RWPE2 (cell line): ENCODE results near the gene EFNA2.
"Not testable (repeated sequence)": the region's sequence is repeated elsewhere in the genome, so short reads cannot be mapped to it uniquely, and the experiment has no call there.

ENCODE experiments used
- ATAC-seq: fragments of 200-7000 bp; cut with Tn5 transposase; 3 replicates; pipeline ENCODE4 v1.9.1; 2021; ENCODE audit warnings: low read depth
- DNase-seq: peaks from one replicate; pipeline ENCODE4 v3.0.0-alpha.2; 2020; ENCODE audit warnings: low spot score
- H3K27ac ChIP-seq: fragments of 450-650 bp; 2 replicates; pipeline ENCODE4 v1.5.1; 2017; ENCODE audit warnings: mild to moderate bottlenecking; ENCODE audit not compliant: poor library complexity, severe bottlenecking
- H3K27me3 ChIP-seq: fragments of 250-450 bp; sonication (Bioruptor Pico); 2 replicates; pipeline ENCODE4 v1.5.1; 2021; ENCODE audit warnings: mild to moderate bottlenecking, moderate library complexity; ENCODE audit not compliant: insufficient read depth, poor library complexity, severe bottlenecking
- H3K36me3 ChIP-seq: fragments of 250-450 bp; sonication (Bioruptor Pico); 2 replicates; pipeline ENCODE4 v1.5.1; 2020; ENCODE audit warnings: low read depth, mild to moderate bottlenecking, moderate library complexity
- H3K4me1 ChIP-seq: fragments of 250-450 bp; sonication (Bioruptor Pico); 2 replicates; pipeline ENCODE4 v1.5.1; 2021; ENCODE audit warnings: mild to moderate bottlenecking, moderate library complexity; ENCODE audit not compliant: insufficient read depth, poor library complexity, severe bottlenecking
- H3K4me3 ChIP-seq: fragments of 250-450 bp; sonication (Bioruptor Pico); 2 replicates; pipeline ENCODE4 v1.5.1; 2021; ENCODE audit warnings: mild to moderate bottlenecking, moderate library complexity; ENCODE audit not compliant: severe bottlenecking
- H3K9me3 ChIP-seq: fragments of 250-450 bp; sonication (Bioruptor Pico); 2 replicates; pipeline ENCODE4 v1.5.1; 2021; ENCODE audit warnings: mild to moderate bottlenecking, moderate library complexity; ENCODE audit not compliant: severe bottlenecking
- TF ChIP-seq, protein P1 (sequence below): fragments of 450-650 bp; IDR thresholded peaks from one replicate; pipeline ENCODE4 v1.5.1; 2017; ENCODE audit warnings: mild to moderate bottlenecking, moderate library complexity; ENCODE audit not compliant: poor library complexity, severe bottlenecking

Gene EFNA2

DNA sequence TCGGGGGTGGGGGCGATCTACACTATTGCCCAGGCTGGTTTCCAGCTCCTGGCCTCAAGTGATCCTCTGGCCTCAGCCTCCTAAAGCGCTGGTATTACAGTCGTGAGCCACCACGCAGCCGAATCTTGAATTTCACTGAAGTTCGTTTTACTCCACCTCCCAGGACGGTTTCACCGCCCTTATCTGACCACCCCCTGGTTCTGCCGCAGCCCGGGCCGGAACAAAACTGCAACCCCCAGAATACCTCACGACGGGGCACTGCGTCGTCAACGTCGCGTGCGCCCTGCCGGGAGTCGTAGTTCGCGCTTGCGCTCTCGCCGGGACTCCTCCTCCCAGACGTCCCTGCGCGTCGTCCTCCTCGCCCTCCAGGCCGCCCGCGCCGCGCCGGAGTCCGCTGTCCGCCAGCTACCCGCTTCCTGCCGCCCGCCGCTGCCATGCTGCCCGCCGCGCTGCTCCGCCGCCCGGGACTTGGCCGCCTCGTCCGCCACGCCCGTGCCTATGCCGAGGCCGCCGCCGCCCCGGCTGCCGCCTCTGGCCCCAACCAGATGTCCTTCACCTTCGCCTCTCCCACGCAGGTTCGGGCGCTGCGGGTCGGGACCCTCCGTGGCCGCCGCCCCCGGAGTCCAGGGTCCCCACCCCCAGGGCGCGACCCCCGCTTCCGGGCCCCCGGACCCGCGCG, 44.1 kb upstream of the EFNA2 start, which contains the start of gene ATP5F1D:
ATP5F1D (plus strand) TSS at position 335 of the 679 bp plus-strand sequence; CDS start at position 435, 100 bp downstream.
- TF ChIP-seq, protein P1, sequence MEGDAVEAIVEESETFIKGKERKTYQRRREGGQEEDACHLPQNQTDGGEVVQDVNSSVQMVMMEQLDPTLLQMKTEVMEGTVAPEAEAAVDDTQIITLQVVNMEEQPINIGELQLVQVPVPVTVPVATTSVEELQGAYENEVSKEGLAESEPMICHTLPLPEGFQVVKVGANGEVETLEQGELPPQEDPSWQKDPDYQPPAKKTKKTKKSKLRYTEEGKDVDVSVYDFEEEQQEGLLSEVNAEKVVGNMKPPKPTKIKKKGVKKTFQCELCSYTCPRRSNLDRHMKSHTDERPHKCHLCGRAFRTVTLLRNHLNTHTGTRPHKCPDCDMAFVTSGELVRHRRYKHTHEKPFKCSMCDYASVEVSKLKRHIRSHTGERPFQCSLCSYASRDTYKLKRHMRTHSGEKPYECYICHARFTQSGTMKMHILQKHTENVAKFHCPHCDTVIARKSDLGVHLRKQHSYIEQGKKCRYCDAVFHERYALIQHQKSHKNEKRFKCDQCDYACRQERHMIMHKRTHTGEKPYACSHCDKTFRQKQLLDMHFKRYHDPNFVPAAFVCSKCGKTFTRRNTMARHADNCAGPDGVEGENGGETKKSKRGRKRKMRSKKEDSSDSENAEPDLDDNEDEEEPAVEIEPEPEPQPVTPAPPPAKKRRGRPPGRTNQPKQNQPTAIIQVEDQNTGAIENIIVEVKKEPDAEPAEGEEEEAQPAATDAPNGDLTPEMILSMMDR = no peak
- Histone ChIP-seq H3K36me3 (peaks cover 12% of the 10 kb centered on the region), H3K27ac (peak within 1 kb of the TSS; percentile 97), H3K9me3 (no peaks in the 10 kb centered on the region), H3K4me1 (peaks cover 23% of the 10 kb centered on the region), H3K4me3 (peak within 1 kb of the TSS; percentile 98), H3K27me3 (no peaks in the 10 kb centered on the region)
- peak; percentile 49 for ATAC-seq
- peak; percentile 91 for DNase-seq

DNA sequence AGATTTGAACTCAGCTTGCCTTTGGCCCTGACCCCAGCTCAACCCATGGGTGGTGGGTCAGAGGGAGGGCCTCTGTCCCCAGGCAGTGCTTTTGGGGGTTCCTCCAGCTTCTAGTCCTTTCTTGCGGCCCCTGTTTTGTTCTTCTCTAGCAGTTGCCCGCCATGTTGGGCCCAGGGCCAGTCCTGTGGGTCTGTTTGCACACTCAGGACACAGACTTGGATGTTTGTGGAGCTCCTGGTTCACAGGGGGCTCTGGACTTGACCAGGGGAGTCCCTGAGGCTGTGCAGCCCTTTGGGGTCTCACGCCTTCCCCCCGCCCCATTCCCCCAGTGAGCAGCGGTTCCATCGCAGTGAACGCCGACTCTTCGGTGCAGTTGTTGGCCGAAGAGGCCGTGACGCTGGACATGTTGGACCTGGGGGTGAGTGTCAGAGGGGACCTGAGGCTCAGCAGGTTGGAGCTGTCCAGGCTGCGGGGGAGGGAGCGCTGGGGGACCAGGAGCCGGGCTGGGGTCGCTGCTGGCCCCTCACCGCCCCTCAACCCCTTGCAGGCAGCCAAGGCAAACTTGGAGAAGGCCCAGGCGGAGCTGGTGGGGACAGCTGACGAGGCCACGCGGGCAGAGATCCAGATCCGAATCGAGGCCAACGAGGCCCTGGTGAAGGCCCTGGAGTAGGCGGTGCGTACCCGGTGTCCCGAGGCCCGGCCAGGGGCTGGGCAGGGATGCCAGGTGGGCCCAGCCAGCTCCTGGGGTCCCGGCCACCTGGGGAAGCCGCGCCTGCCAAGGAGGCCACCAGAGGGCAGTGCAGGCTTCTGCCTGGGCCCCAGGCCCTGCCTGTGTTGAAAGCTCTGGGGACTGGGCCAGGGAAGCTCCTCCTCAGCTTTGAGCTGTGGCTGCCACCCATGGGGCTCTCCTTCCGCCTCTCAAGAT, 41.6 kb upstream of the EFNA2 start:
- TF ChIP-seq, protein P1 = peak; percentile 87
- ATAC-seq (peak; percentile 41), DNase-seq (no peak)
- Histone ChIP-seq H3K4me3 (no peak overlapping the region), H3K27ac (peak overlapping the region; percentile 97), H3K4me1 (peaks cover 23% of the 10 kb centered on the region), H3K36me3 (peaks cover 12% of the 10 kb centered on the region), H3K27me3 (no peaks in the 10 kb centered on the region), H3K9me3 (no peaks in the 10 kb centered on the region)

DNA sequence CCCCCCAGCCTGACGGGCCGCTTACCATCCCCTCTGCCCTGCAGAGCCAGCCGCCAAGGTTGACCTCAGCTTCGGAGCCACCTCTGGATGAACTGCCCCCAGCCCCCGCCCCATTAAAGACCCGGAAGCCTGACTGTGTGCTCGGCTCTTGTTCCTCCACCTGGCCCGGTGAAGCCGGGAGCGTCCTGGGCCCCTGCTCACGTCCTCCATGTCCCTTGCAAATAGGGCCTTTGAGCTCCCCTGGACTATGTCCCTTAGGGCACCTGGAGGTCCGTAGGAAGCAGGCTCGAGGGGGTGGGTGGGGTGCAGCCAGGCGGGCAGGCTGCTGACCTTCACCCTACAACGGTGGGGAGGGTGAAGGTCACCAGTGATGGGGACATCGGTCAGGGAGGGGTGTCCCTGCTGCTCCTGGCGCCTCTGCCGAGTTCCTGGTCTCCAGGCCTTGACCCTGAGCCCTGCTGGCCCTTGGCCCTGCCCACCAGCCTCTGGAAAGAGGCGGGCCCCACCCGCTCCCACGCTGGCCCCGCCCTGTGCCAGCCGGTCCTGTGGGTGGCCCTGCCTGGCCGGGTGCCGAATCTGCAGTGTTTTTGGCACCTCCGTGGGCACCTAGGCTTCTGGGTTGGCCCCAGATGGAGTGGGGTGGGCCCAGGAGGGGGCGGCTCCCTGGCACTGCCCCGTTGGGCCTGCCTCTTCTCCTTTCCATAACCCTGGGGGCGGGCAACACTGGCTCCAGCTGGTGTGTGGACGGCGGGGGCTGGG, 40.8 kb upstream of the EFNA2 start:
- H3K27ac ChIP-seq = peak overlapping the region; percentile 97
- no peak for DNase-seq
- TF ChIP-seq, protein P1 = peak; percentile 58
- peaks cover 23% of the 10 kb centered on the region for H3K4me1 ChIP-seq
- peaks cover 15% of the 10 kb centered on the region for H3K36me3 ChIP-seq
- H3K4me3 ChIP-seq = no peak overlapping the region
- ATAC-seq = peak; percentile 9; the same call in 1 of the 3 replicates
- no peaks in the 10 kb centered on the region for H3K27me3 ChIP-seq
- no peaks in the 10 kb centered on the region for H3K9me3 ChIP-seq

DNA sequence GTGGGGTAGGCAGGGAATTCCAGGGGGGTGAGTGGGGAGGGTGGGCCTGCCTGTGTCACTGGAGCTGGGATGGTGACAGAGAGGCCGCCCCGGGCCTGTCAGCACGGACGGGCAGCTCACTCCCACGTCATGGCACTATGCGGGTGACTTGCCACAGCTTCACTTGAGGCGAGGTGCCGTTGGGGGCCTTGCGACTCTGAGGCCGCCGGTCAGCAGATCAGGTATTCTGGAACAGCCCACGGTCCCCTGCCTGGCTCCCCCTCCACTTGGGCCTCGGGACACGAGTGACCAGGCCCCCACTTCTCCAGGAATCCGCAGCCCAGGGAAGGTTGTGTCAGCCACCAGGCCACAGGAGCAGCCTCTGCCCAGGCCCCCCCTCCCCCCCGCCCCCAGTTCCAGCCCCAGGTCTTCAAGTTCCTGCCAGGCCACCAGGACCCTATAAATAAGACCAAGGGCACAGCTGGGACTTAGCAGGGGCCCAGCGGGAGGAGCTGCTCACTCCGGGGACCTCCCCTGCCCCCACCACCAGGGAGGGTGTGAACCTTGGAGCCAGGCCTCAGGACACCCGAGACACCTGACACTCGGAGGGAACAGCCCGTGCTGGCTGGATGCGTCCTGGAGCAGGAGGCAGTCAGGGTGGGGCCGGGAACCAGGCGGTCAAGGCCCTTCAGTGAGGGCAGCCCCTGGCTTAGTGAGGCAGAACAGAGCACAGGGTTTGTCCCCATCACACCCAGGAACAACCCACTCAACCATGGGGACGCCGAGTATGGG, 40.0 kb upstream of the EFNA2 start:
- DNase-seq = no peak
- TF ChIP-seq, protein P1 = no peak
- Histone ChIP-seq H3K36me3 (peaks cover 17% of the 10 kb centered on the region), H3K4me1 (peaks cover 23% of the 10 kb centered on the region), H3K27me3 (no peaks in the 10 kb centered on the region), H3K27ac (peak overlapping the region; percentile 97), H3K9me3 (no peaks in the 10 kb centered on the region), H3K4me3 (no peak overlapping the region)
- ATAC-seq = no peak

DNA sequence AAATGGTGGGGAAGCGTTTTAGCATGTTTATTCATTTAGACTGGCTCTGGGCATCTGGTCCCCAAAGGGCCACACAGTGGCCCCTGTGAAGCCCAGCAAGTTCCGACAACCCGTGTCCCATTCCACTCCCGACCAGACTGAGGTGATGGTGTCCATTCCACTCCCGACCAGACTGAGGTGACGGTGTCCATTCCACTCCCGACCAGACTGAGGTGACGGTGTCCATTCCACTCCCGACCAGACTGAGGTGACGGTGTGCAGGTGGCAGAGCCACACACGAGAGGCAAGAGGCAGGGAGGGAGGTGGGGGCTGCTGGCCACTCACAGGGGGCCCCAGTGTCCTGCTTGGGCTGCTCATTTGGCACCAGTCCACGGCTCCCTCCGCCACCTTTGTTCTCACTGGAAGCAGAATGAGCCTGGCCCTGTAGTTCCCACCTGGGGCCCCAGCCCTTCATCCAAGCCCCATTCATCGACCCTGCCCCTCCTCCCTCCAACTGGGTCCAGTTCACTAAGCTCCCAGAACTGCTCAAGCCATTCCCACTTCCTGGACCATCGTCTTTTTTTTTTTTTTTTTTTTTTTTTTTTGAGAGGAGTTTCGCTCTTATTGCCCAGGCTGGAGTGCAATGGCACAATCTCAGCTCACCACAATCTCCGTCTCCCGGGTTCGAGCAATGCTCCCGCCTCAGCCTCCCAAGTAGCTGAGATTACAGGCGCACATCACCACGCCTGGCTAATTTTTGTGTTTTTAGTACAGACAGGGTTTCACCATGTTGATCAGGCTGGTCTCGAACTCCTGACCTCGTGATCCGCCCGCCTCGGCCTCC, 39.2 kb upstream of the EFNA2 start:
- not testable (repeated sequence) for H3K4me3 ChIP-seq

More for the DNA sequence above, 39.2 kb upstream of the EFNA2 start:
- not testable (repeated sequence) for H3K9me3 ChIP-seq, H3K27me3 ChIP-seq, DNase-seq, ATAC-seq
- peak overlapping the region; percentile 97 for H3K27ac ChIP-seq
- H3K36me3 ChIP-seq = peaks cover 25% of the 10 kb centered on the region
- H3K4me1 ChIP-seq = peaks cover 18% of the 10 kb centered on the region
